Mesothelial cell of epicardium (in vitro differentiated cells): ENCODE measurements around the gene TECPR1. TPM values are rescaled to one million over a fixed set of nuclear protein-coding genes. Genes with fewer than 3 reads are reported as not detected.

Experiments
- DNase-seq, 2 experiments: peaks; one replicate each; pipeline ENCODE4 v3.0.0; 2021; ENCODE audit warnings: low spot score in 2 of 2; ENCODE audit not compliant: unreplicated experiment in 2 of 2
- H3K27ac Mint-ChIP-seq: 2 replicates; pipeline ENCODE4 v1.8.0; 2021; ENCODE audit warnings: mixed read lengths
- H3K27me3 Mint-ChIP-seq: 2 replicates; pipeline ENCODE4 v1.8.0; 2021; ENCODE audit warnings: low read depth, mixed read lengths
- H3K36me3 Mint-ChIP-seq: 2 replicates; pipeline ENCODE4 v1.8.0; 2021; ENCODE audit warnings: mixed read lengths
- H3K4me1 Mint-ChIP-seq: 2 replicates; pipeline ENCODE4 v1.8.0; 2021; ENCODE audit warnings: mixed read lengths
- H3K4me3 Mint-ChIP-seq: 2 replicates; pipeline ENCODE4 v1.8.0; 2021; ENCODE audit warnings: mild to moderate bottlenecking, moderate library complexity, mixed read lengths
- H3K9me3 Mint-ChIP-seq: 2 replicates; pipeline ENCODE4 v1.8.0; 2021; ENCODE audit warnings: mixed read lengths
- CTCF ChIP-seq: fragments of 200-600 bp; sonication (generic); IDR thresholded peaks from one replicate; pipeline ENCODE4 v1.5.0; 2021; ENCODE audit warnings: antibody characterized with exemption; ENCODE audit not compliant: unreplicated experiment
- total RNA-seq: library from RNA; stranded (reverse); gene quantifications from 3 replicates; pipeline ENCODE4 v1.2.1, GENCODE V29; 2021

TECPR1 gene
- total RNA-seq, 1 donor from 2014 or later = 38.0 TPM

- no peak overlapping the region for H3K27ac Mint-ChIP-seq
- peak; percentile 51 for TF ChIP-seq CTCF
- peak in 1 of 2 experiments; percentile 47 for DNase-seq
- peaks cover 21% of the 10 kb centered on the region for H3K4me1 Mint-ChIP-seq
- H3K36me3 Mint-ChIP-seq = no peaks in the 10 kb centered on the region
- no peaks in the 10 kb centered on the region for H3K27me3 Mint-ChIP-seq
- H3K9me3 Mint-ChIP-seq = no peaks in the 10 kb centered on the region
- H3K4me3 Mint-ChIP-seq = no peak overlapping the region
Observed at GRCh38 chr7:98165827-98166667, 86.0 kb downstream of the TECPR1 start.

Other genes starting within 250 kb of the TECPR1 start
- 22.0 to 23.1 TPM (median 23.0 TPM) in 3 replicates for gene LMTK2, start 145.4 kb downstream of the TECPR1 start, total RNA-seq
- gene BHLHA15, start 40.8 kb downstream of the TECPR1 start, total RNA-seq = 0.57 to 1.0 TPM in 2 of 3 replicates, not detected in the other
- 112 to 115 TPM (median 113 TPM) in 3 replicates for gene BRI3, start 29.5 kb upstream of the TECPR1 start, total RNA-seq
- gene BAIAP2L1, start 148.9 kb upstream of the TECPR1 start, total RNA-seq = 27.2 to 31.0 TPM (median 30.0 TPM) in 3 replicates